Embryonic facial prominence (tissue), 1 donor: ENCODE results near the gene PAX2.

Experiments
- DNase-seq: peaks from one replicate; pipeline ENCODE4 v3.0.0-alpha.2; 2016; ENCODE audit errors: extremely low spot score

PAX2 gene

GRCh38 chr10:100724531-100725027, 20.8 kb upstream of the PAX2 start:
- DNase-seq, result no peak

GRCh38 chr10:100725071-100725471, 20.3 kb upstream of the PAX2 start:
- no peak for DNase-seq

- DNase-seq, result no peak
Measured at GRCh38 chr10:100725869-100726426, 19.4 kb upstream of the PAX2 start.

GRCh38 chr10:100727808-100728207, 17.6 kb upstream of the PAX2 start:
- DNase-seq, result no peak

- DNase-seq, result no peak
Measured at GRCh38 chr10:100728928-100729861, 16.2 kb upstream of the PAX2 start.

GRCh38 chr10:100729862-100730724, 15.3 kb upstream of the PAX2 start:
- no peak for DNase-seq

GRCh38 chr10:100730725-100731406, 14.5 kb upstream of the PAX2 start:
- no peak for DNase-seq

GRCh38 chr10:100731407-100732240, 13.8 kb upstream of the PAX2 start:
- no peak for DNase-seq

- DNase-seq, result no peak
Measured at GRCh38 chr10:100732241-100732596, 13.2 kb upstream of the PAX2 start.

GRCh38 chr10:100733329-100733728, 12.1 kb upstream of the PAX2 start:
- DNase-seq, result no peak

- no peak for DNase-seq
Measured at GRCh38 chr10:100734295-100735086, 10.9 kb upstream of the PAX2 start.

- no peak for DNase-seq
Measured at GRCh38 chr10:100735087-100735336, 10.4 kb upstream of the PAX2 start.

GRCh38 chr10:100735337-100736143, 9.8 kb upstream of the PAX2 start:
- no peak for DNase-seq

- no peak for DNase-seq
Measured at GRCh38 chr10:100736144-100736808, 9.1 kb upstream of the PAX2 start.

- DNase-seq, result no peak
Measured at GRCh38 chr10:100736809-100737354, 8.5 kb upstream of the PAX2 start.

GRCh38 chr10:100737355-100738054, 7.9 kb upstream of the PAX2 start:
- DNase-seq, result no peak

- no peak for DNase-seq
Measured at GRCh38 chr10:100738055-100738827, 7.1 kb upstream of the PAX2 start.
